22Rv1 (cell line): Measurements from ENCODE around the gene EEF1AKMT1.

Experiments used
- ZFX ChIP-seq: fragments of 450-650 bp; IDR thresholded peaks from 2 replicates; pipeline ENCODE4 v1.6.1; 2017; ENCODE audit warnings: antibody characterized with exemption, borderline replicate concordance
- TF ChIP-seq, protein P1 (sequence below): fragments of 450-650 bp; IDR thresholded peaks from 2 replicates; pipeline ENCODE4 v1.5.1; 2017; ENCODE audit warnings: mild to moderate bottlenecking

GRCh38 chr13:20727856-20728255, 45.9 kb downstream of the EEF1AKMT1 start:
- TF ChIP-seq, protein P1, sequence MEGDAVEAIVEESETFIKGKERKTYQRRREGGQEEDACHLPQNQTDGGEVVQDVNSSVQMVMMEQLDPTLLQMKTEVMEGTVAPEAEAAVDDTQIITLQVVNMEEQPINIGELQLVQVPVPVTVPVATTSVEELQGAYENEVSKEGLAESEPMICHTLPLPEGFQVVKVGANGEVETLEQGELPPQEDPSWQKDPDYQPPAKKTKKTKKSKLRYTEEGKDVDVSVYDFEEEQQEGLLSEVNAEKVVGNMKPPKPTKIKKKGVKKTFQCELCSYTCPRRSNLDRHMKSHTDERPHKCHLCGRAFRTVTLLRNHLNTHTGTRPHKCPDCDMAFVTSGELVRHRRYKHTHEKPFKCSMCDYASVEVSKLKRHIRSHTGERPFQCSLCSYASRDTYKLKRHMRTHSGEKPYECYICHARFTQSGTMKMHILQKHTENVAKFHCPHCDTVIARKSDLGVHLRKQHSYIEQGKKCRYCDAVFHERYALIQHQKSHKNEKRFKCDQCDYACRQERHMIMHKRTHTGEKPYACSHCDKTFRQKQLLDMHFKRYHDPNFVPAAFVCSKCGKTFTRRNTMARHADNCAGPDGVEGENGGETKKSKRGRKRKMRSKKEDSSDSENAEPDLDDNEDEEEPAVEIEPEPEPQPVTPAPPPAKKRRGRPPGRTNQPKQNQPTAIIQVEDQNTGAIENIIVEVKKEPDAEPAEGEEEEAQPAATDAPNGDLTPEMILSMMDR = no peak
- no peak for TF ChIP-seq ZFX
